HG02610 (cell line): ENCODE measurements around the gene HOXB3.

Source experiments
- ATAC-seq: cut with Tn5 transposase; IDR thresholded peaks from one replicate; pipeline ENCODE4 v1.9.1; 2021; ENCODE audit warnings: mild to moderate bottlenecking, moderate library complexity; ENCODE audit not compliant: unreplicated experiment

HOXB3 gene

GRCh38 chr17:48600244-48601098 is 10.4 kb upstream of the HOXB3 start:
- no peak for ATAC-seq

- ATAC-seq, result no peak
Observed at GRCh38 chr17:48599354-48599753, 9.3 kb upstream of the HOXB3 start.

- ATAC-seq, result no peak
Observed at GRCh38 chr17:48598736-48599135, 8.7 kb upstream of the HOXB3 start.

- ATAC-seq, result no peak
Observed at GRCh38 chr17:48597778-48598631, 8.0 kb upstream of the HOXB3 start.

GRCh38 chr17:48597528-48597777 is 7.4 kb upstream of the HOXB3 start:
- ATAC-seq, result no peak

GRCh38 chr17:48596735-48597527 is 6.9 kb upstream of the HOXB3 start:
- no peak for ATAC-seq

GRCh38 chr17:48596000-48596734 is 6.1 kb upstream of the HOXB3 start:
- ATAC-seq, result no peak

- no peak for ATAC-seq
Observed at GRCh38 chr17:48595278-48595999, 5.4 kb upstream of the HOXB3 start.

- no peak for ATAC-seq
Observed at GRCh38 chr17:48594538-48595277, 4.7 kb upstream of the HOXB3 start.

GRCh38 chr17:48593840-48594537 is 3.9 kb upstream of the HOXB3 start:
- no peak for ATAC-seq

- no peak for ATAC-seq
Observed at GRCh38 chr17:48593126-48593829, 3.2 kb upstream of the HOXB3 start, which contains the start of gene HOXB5. TSS of gene HOXB5 (minus strand) at chr17:48593779. CDS start at chr17:48593682, 97 bp downstream.

GRCh38 chr17:48592577-48592976 is 2.5 kb upstream of the HOXB3 start:
- ATAC-seq, result no peak

- ATAC-seq, result no peak
Observed at GRCh38 chr17:48592057-48592514, 2.0 kb upstream of the HOXB3 start.

GRCh38 chr17:48591255-48592056 is 1.4 kb upstream of the HOXB3 start:
- ATAC-seq, result no peak

GRCh38 chr17:48590607-48591161 is 643 bp upstream of the HOXB3 start:
- ATAC-seq, result no peak

- no peak for ATAC-seq
Observed at GRCh38 chr17:48589060-48589830, 796 bp downstream of the HOXB3 start.
